H1 (cell line): Measurements from ENCODE around the gene DIAPH2. TPM values are rescaled to one million over a fixed set of nuclear protein-coding genes. Genes with fewer than 3 reads are reported as not detected.

Source experiments
- CEBPB ChIP-seq: IDR thresholded peaks from 2 replicates; pipeline ENCODE4 v1.6.1; 2012; ENCODE audit warnings: low read depth, low read length
- CHD1 ChIP-seq: IDR thresholded peaks from 2 replicates; pipeline ENCODE4 v1.6.1; 2012; ENCODE audit warnings: low read depth, low read length, improper control_type of control experiment
- EZH2 ChIP-seq: fragments of 200-600 bp; sonication (generic); IDR thresholded peaks from 2 replicates; pipeline ENCODE4 v1.7.1; 2012; ENCODE audit warnings: low read depth, mild to moderate bottlenecking, moderate library complexity, low read length, inconsistent platforms; ENCODE audit not compliant: severe bottlenecking
- KDM1A ChIP-seq: fragments of 200-600, 300-600 bp; sonication (generic); IDR thresholded peaks from 2 replicates; pipeline ENCODE4 v1.7.1; 2016; ENCODE audit warnings: mild to moderate bottlenecking, low read length, borderline replicate concordance
- POLR2A ChIP-seq, 2 experiments: IDR thresholded peaks; 1 replicate in 1 of 2; 2 replicates in 1 of 2; pipeline ENCODE4 v1.6.1; 2011; ENCODE audit warnings: low read depth in 2 of 2, low read length in 2 of 2, mild to moderate bottlenecking in 2 of 2; ENCODE audit errors: control extremely low read depth in 1 of 2
- RNF2 ChIP-seq: fragments of 200-900, 300-1000 bp; sonication (generic); IDR thresholded peaks from 2 replicates; pipeline ENCODE4 v1.7.1; 2016; ENCODE audit warnings: borderline replicate concordance, low read depth, mild to moderate bottlenecking, antibody characterized with exemption, low read length; ENCODE audit not compliant: poor library complexity, severe bottlenecking; ENCODE audit errors: missing control alignments
- SP1 ChIP-seq: IDR thresholded peaks from 2 replicates; pipeline ENCODE4 v1.6.1; 2011; ENCODE audit warnings: low read depth, low read length
- TAF1 ChIP-seq: IDR thresholded peaks from 2 replicates; pipeline ENCODE4 v1.6.1; 2011; ENCODE audit warnings: mild to moderate bottlenecking, low read depth, low read length
- TCF12 ChIP-seq: IDR thresholded peaks from 2 replicates; pipeline ENCODE4 v1.6.1; 2011; ENCODE audit warnings: low read depth, mild to moderate bottlenecking, low read length
- YY1 ChIP-seq: IDR thresholded peaks from 2 replicates; pipeline ENCODE4 v1.6.1; 2011; ENCODE audit warnings: low read depth, mild to moderate bottlenecking, low read length
- polyA plus RNA-seq, 7 experiments: library from polyadenylated mRNA; depleted of rRNA in 3 of 7; stranded (reverse) in 5 of 7; unstranded in 2 of 7; fragments of >200 nt in 5 of 7; fragments of 200-250 nt in 2 of 7; gene quantifications; 1 replicate in 5 of 7; 2 replicates in 1 of 7; 4 replicates in 1 of 7; pipeline versions ENCODE4 v1.2.1 to v1.2.3, GENCODE V29; 2011 to 2013; ENCODE audit warnings: missing spikeins in 2 of 7, mixed read lengths in 2 of 7
- total RNA-seq: library from RNA; stranded (reverse); fragmentation: NEBNext Ultra II Directional; extraction: Animal tissue kit (Norgen Biotek cat#: 25700); gene quantifications from 2 replicates; pipeline ENCODE4 v1.2.1, GENCODE V29; 2021
- TF ChIP-seq, protein P1 (sequence below): fragments of 300-600 bp; sonication (generic); IDR thresholded peaks from 2 replicates; pipeline ENCODE4 v1.7.1; 2012; ENCODE audit warnings: low read length, moderate library complexity, mild to moderate bottlenecking, inconsistent platforms; ENCODE audit not compliant: insufficient replicate concordance
- TF ChIP-seq, protein P2 (sequence below): IDR thresholded peaks from 2 replicates; pipeline ENCODE4 v1.6.1; 2012; ENCODE audit warnings: inconsistent platforms

DIAPH2 gene
- total and polyA plus RNA-seq, 2 of the 8 experiments (the other 6 are each of a cell fraction or from before 2014, with no cell fraction given), result 4.4 to 24.3 TPM

DNA sequence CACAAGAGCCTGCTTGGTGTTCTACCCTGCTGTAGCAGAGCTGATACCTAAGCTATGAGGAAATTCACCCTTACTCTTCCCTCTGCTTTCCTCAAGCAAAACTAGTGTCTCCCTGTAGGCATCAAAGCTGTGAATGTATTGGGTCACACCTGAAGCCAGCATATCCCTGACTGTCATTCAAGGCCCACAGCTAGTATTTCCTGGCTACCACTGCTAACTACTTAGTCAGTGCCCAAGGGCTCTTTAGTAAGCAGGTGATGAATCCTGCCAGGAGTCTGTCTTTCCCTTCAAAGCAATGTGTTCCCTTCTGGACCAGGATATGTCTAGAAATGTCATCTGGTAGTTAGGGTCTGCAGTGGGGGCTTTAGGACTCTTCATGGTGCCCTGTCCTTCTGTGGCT is 324.7 kb downstream of the DIAPH2 start (continued):
- TF ChIP-seq, protein P1, sequence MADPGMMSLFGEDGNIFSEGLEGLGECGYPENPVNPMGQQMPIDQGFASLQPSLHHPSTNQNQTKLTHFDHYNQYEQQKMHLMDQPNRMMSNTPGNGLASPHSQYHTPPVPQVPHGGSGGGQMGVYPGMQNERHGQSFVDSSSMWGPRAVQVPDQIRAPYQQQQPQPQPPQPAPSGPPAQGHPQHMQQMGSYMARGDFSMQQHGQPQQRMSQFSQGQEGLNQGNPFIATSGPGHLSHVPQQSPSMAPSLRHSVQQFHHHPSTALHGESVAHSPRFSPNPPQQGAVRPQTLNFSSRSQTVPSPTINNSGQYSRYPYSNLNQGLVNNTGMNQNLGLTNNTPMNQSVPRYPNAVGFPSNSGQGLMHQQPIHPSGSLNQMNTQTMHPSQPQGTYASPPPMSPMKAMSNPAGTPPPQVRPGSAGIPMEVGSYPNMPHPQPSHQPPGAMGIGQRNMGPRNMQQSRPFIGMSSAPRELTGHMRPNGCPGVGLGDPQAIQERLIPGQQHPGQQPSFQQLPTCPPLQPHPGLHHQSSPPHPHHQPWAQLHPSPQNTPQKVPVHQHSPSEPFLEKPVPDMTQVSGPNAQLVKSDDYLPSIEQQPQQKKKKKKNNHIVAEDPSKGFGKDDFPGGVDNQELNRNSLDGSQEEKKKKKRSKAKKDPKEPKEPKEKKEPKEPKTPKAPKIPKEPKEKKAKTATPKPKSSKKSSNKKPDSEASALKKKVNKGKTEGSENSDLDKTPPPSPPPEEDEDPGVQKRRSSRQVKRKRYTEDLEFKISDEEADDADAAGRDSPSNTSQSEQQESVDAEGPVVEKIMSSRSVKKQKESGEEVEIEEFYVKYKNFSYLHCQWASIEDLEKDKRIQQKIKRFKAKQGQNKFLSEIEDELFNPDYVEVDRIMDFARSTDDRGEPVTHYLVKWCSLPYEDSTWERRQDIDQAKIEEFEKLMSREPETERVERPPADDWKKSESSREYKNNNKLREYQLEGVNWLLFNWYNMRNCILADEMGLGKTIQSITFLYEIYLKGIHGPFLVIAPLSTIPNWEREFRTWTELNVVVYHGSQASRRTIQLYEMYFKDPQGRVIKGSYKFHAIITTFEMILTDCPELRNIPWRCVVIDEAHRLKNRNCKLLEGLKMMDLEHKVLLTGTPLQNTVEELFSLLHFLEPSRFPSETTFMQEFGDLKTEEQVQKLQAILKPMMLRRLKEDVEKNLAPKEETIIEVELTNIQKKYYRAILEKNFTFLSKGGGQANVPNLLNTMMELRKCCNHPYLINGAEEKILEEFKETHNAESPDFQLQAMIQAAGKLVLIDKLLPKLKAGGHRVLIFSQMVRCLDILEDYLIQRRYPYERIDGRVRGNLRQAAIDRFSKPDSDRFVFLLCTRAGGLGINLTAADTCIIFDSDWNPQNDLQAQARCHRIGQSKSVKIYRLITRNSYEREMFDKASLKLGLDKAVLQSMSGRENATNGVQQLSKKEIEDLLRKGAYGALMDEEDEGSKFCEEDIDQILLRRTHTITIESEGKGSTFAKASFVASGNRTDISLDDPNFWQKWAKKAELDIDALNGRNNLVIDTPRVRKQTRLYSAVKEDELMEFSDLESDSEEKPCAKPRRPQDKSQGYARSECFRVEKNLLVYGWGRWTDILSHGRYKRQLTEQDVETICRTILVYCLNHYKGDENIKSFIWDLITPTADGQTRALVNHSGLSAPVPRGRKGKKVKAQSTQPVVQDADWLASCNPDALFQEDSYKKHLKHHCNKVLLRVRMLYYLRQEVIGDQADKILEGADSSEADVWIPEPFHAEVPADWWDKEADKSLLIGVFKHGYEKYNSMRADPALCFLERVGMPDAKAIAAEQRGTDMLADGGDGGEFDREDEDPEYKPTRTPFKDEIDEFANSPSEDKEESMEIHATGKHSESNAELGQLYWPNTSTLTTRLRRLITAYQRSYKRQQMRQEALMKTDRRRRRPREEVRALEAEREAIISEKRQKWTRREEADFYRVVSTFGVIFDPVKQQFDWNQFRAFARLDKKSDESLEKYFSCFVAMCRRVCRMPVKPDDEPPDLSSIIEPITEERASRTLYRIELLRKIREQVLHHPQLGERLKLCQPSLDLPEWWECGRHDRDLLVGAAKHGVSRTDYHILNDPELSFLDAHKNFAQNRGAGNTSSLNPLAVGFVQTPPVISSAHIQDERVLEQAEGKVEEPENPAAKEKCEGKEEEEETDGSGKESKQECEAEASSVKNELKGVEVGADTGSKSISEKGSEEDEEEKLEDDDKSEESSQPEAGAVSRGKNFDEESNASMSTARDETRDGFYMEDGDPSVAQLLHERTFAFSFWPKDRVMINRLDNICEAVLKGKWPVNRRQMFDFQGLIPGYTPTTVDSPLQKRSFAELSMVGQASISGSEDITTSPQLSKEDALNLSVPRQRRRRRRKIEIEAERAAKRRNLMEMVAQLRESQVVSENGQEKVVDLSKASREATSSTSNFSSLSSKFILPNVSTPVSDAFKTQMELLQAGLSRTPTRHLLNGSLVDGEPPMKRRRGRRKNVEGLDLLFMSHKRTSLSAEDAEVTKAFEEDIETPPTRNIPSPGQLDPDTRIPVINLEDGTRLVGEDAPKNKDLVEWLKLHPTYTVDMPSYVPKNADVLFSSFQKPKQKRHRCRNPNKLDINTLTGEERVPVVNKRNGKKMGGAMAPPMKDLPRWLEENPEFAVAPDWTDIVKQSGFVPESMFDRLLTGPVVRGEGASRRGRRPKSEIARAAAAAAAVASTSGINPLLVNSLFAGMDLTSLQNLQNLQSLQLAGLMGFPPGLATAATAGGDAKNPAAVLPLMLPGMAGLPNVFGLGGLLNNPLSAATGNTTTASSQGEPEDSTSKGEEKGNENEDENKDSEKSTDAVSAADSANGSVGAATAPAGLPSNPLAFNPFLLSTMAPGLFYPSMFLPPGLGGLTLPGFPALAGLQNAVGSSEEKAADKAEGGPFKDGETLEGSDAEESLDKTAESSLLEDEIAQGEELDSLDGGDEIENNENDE, result no peak
- TF ChIP-seq SP1, result no peak
- TF ChIP-seq TCF12, result no peak
- TF ChIP-seq POLR2A (IDR thresholded peaks at IDR 0.05; ENCODE audit: control extremely low read depth in 1 of 2, low read depth in 2 of 2, low read length in 2 of 2), result no peak
- no peak for TF ChIP-seq CEBPB
- TF ChIP-seq CHD1, result no peak
- no peak for TF ChIP-seq KDM1A
- TF ChIP-seq RNF2, result no peak
- TF ChIP-seq EZH2, result no peak
- TF ChIP-seq, protein P2, sequence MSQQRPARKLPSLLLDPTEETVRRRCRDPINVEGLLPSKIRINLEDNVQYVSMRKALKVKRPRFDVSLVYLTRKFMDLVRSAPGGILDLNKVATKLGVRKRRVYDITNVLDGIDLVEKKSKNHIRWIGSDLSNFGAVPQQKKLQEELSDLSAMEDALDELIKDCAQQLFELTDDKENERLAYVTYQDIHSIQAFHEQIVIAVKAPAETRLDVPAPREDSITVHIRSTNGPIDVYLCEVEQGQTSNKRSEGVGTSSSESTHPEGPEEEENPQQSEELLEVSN, result no peak
- TF ChIP-seq TAF1, result no peak
- no peak for TF ChIP-seq YY1
